ENCODE measurements around the gene MCUB. TPM values are rescaled to one million over a fixed set of nuclear protein-coding genes. Genes with fewer than 3 reads are reported as not detected.
"Not testable (repeated sequence)": the region's sequence is repeated elsewhere in the genome, so short reads cannot be mapped to it uniquely, and the experiment has no call there.

Gene MCUB
- total RNA-seq (10.7 TPM), polyA plus RNA-seq (ENCODE audit: insufficient read depth in 1 of 8, insufficient read length in 8 of 8, low replicate concordance in 1 of 8) (10 to 100 TPM in 1 of 8 donors, 1 to 10 TPM in 7; 7.4 to 10.8 (median 8.9) TPM)
- long read RNA-seq, donor 1, partial matches to known transcripts = 0 of 3 reads
- long read RNA-seq, donor 1, other reads (novel, unspliced or antisense) = 0 of 3 reads
- long read RNA-seq, donor 2, partial matches to known transcripts = 0 of 3 reads
- long read RNA-seq, donor 2, other reads (novel, unspliced or antisense) = 0 of 3 reads
- long read RNA-seq, donor 3, transcript MCUB-201 (8 exons, 2,278 nt) = major isoform, 6 of 7 reads
- long read RNA-seq, donor 3, partial matches to known transcripts = 0 of 7 reads
- long read RNA-seq, donor 3, other reads (novel, unspliced or antisense) = 0 of 7 reads
- long read RNA-seq, donor 4, partial matches to known transcripts = 0 of 6 reads
- long read RNA-seq, donor 4, other reads (novel, unspliced or antisense) = 0 of 6 reads
- long read RNA-seq, donor 5, transcript MCUB-201 (8 exons, 2,278 nt) = major isoform, 9 of 40 reads
- long read RNA-seq, donor 5, partial matches to known transcripts = 30 of 40 reads
- long read RNA-seq, donor 5, other reads (novel, unspliced or antisense) = 0 of 40 reads
- long read RNA-seq, donor 6, transcript MCUB-201 (8 exons, 2,278 nt) = major isoform, 13 of 23 reads
- long read RNA-seq, donor 6, partial matches to known transcripts = 0 of 23 reads
- long read RNA-seq, donor 6, other reads (novel, unspliced or antisense) = 10 of 23 reads
- long read RNA-seq, donor 7, transcript MCUB-201 (8 exons, 2,278 nt) = major isoform, 8 of 10 reads
- long read RNA-seq, donor 7, partial matches to known transcripts = 0 of 10 reads
- long read RNA-seq, donor 7, other reads (novel, unspliced or antisense) = 0 of 10 reads
- long read RNA-seq, donor 8, partial matches to known transcripts = 0 of 3 reads
- long read RNA-seq, donor 8, other reads (novel, unspliced or antisense) = 0 of 3 reads
- long read RNA-seq, donor 9, partial matches to known transcripts = 0 of 3 reads
- long read RNA-seq, donor 9, other reads (novel, unspliced or antisense) = 0 of 3 reads
- long read RNA-seq, donor 10, partial matches to known transcripts = 0 of 13 reads
- long read RNA-seq, donor 10, other reads (novel, unspliced or antisense) = 9 of 13 reads
- long read RNA-seq, donor 11, transcript MCUB-201 (8 exons, 2,278 nt) = major isoform, 7 of 7 reads
- long read RNA-seq, donor 11, partial matches to known transcripts = 0 of 7 reads
- long read RNA-seq, donor 11, other reads (novel, unspliced or antisense) = 0 of 7 reads

DNA sequence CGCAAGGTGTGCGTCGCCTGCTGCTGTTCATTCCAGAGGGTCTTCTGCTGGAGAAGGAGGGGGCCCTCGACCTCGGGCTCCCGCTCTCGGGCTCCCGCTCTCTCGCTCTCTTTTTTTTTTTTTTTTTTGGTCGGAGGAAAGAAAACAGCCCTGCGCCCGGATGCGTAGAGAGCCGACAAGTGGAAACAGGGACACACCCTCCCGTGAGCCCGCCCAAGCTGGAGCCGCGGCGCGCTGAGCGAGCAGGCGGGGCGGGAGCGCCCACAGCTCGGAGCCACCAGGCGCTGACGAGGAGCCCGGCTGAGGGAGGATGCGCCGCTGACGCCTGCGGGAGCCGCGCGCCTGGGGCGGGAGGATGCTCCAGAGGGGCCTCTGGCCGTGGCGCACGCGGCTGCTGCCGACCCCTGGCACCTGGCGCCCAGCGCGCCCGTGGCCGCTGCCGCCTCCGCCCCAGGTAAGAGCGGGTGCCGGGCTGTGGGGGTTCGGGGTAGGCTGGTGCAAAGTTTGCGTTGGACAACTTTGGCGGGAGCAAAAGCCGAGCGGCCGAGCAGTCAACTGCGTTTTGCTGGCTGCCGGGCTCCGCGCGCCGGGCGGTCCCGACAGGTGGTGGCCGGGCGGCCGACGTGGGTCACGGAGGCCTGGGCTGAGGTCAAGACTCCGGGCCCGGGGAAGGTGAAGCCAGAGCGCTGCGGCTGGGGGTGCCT lies at the start of gene MCUB:
MCUB (plus strand) TSS at position 264 of the 704 bp plus-strand sequence; CDS start at position 356, 92 bp downstream.
- Histone ChIP-seq H3K9me3 (replicated peaks; ENCODE audit: control insufficient read depth, low read depth, low read length) (no peaks in the 10 kb centered on the region), H3K4me3 (ENCODE audit: low read length) (peak within 1 kb of the TSS; percentile 51), H3K27me3 (ENCODE audit: control insufficient read depth, insufficient read depth, low read length) (no peaks in the 10 kb centered on the region), H3K27ac (ENCODE audit: low read length) (peak within 1 kb of the TSS; percentile 92), H3K36me3 (ENCODE audit: control insufficient read depth, insufficient read depth, low read length) (no peaks in the 10 kb centered on the region), H3K4me1 (ENCODE audit: control insufficient read depth, insufficient read depth, low read length) (peaks cover 5% of the 10 kb centered on the region)
- peak; percentile 95 for DNase-seq
- under 1% methylated on average over 69 of the region's 73 CpGs for WGBS (ENCODE audit: insufficient coverage)

DNA sequence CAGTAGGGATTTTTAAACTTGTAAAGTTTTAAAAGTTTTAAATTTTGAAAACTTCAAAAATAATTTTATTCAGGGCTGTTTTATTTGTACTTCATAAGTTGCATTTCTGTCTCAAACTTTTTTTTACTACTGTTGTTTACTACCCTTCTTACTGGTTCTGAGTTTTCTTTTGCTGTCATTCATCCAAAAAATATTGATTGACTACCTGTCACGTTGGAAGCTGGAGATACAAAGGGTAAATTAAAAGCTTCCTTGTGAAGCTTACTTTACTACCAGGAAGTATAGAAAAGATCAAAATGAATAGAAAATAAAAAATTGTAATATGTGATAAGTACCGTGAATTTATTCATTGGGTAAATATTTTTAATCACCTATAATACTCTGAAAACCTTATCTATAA lies 49.4 kb upstream of the MCUB start:
- peaks cover 26% of the 10 kb centered on the region for H3K36me3 ChIP-seq (ENCODE audit: control insufficient read depth, insufficient read depth, low read length)
- DNase-seq = no peak
- WGBS (ENCODE audit: insufficient coverage) = no CpG with 5 or more reads among the region's 2 CpGs

DNA sequence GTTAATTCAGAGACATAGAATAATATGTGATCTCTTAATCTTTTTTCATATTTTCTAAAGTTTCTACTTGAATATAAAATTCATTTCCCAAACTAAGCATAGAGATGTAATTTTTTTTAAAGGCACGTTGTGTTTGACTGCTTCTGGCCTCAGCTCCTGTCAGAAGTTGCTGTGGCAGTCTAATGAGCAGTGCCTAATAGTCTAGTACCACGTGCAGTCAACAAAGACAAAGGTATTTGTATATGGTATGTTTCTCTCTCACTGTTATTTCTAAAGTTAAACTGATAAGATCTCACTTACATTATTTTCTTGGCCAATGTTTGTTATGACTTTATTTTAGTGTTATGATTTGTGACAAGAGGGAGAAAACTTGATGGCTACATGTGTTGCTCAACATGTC lies 48.6 kb upstream of the MCUB start:
- H3K36me3 ChIP-seq (ENCODE audit: control insufficient read depth, insufficient read depth, low read length) = peaks cover 23% of the 10 kb centered on the region
- WGBS (ENCODE audit: insufficient coverage) = no CpG with 5 or more reads among the region's 2 CpGs
- no peak overlapping the region for H3K4me3 ChIP-seq (ENCODE audit: low read length)

More for the DNA sequence above, 49.4 kb upstream of the MCUB start:
- H3K4me1 ChIP-seq (ENCODE audit: control insufficient read depth, insufficient read depth, low read length) = no peaks in the 10 kb centered on the region
- H3K4me3 ChIP-seq (ENCODE audit: low read length) = no peak overlapping the region
- H3K27me3 ChIP-seq (ENCODE audit: control insufficient read depth, insufficient read depth, low read length) = no peaks in the 10 kb centered on the region
- H3K9me3 ChIP-seq (replicated peaks; ENCODE audit: control insufficient read depth, low read depth, low read length) = no peaks in the 10 kb centered on the region
- no peak overlapping the region for H3K27ac ChIP-seq (ENCODE audit: low read length)

DNA sequence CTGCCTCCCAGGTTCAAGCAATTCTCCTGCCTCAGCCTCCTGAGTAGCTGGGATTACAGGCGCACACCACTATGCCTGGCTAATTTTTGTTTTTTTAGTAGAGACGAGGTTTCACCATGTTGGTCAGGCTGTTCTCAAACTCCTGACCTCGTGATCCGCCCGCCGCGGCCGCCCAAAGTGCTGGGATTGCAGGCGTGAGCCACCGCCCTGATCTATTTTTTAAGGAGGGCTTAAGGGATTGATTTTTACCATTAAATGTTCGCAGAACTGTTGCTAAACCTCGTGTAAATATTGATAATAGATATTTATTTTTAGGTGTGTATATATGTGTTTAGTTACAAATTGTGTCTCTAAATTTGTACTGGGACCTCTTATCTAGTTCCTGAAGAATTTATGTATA lies 46.7 kb upstream of the MCUB start:
- H3K36me3 ChIP-seq (ENCODE audit: control insufficient read depth, insufficient read depth, low read length) = peaks cover 17% of the 10 kb centered on the region
- DNase-seq; H3K4me3 ChIP-seq (ENCODE audit: low read length); H3K27ac ChIP-seq (ENCODE audit: low read length); H3K27me3 ChIP-seq (ENCODE audit: control insufficient read depth, insufficient read depth, low read length); H3K4me1 ChIP-seq (ENCODE audit: control insufficient read depth, insufficient read depth, low read length); H3K9me3 ChIP-seq (replicated peaks; ENCODE audit: control insufficient read depth, low read depth, low read length): not testable (repeated sequence)
- 98% methylated on average over 9 of the region's 12 CpGs for WGBS (ENCODE audit: insufficient coverage)

More for the DNA sequence above, 48.6 kb upstream of the MCUB start:
- Histone ChIP-seq H3K9me3 (replicated peaks; ENCODE audit: control insufficient read depth, low read depth, low read length) (no peaks in the 10 kb centered on the region), H3K4me1 (ENCODE audit: control insufficient read depth, insufficient read depth, low read length) (no peaks in the 10 kb centered on the region), H3K27ac (ENCODE audit: low read length) (no peak overlapping the region), H3K27me3 (ENCODE audit: control insufficient read depth, insufficient read depth, low read length) (no peaks in the 10 kb centered on the region)
- no peak for DNase-seq

- H3K4me1 ChIP-seq (ENCODE audit: control insufficient read depth, insufficient read depth, low read length) = no peaks in the 10 kb centered on the region
- H3K4me3 ChIP-seq (ENCODE audit: low read length) = no peak overlapping the region
- H3K36me3 ChIP-seq (ENCODE audit: control insufficient read depth, insufficient read depth, low read length) = peaks cover 32% of the 10 kb centered on the region
- H3K9me3 ChIP-seq (replicated peaks; ENCODE audit: control insufficient read depth, low read depth, low read length) = peaks cover 3% of the 10 kb centered on the region
- H3K27me3 ChIP-seq (ENCODE audit: control insufficient read depth, insufficient read depth, low read length) = no peaks in the 10 kb centered on the region
- no peak overlapping the region for H3K27ac ChIP-seq (ENCODE audit: low read length)
- no peak for DNase-seq
These were observed 27.9 kb upstream of the MCUB start for GRCh38 chr4:109532182-109532581.

GRCh38 chr4:109545401-109545800 lies 14.6 kb upstream of the MCUB start:
- Histone ChIP-seq H3K9me3 (replicated peaks; ENCODE audit: control insufficient read depth, low read depth, low read length) (no peaks in the 10 kb centered on the region), H3K27ac (ENCODE audit: low read length) (no peak overlapping the region), H3K36me3 (ENCODE audit: control insufficient read depth, insufficient read depth, low read length) (peaks cover 15% of the 10 kb centered on the region), H3K4me1 (ENCODE audit: control insufficient read depth, insufficient read depth, low read length) (no peaks in the 10 kb centered on the region), H3K27me3 (ENCODE audit: control insufficient read depth, insufficient read depth, low read length) (no peaks in the 10 kb centered on the region), H3K4me3 (ENCODE audit: low read length) (no peak overlapping the region)
- no peak for DNase-seq
- WGBS (ENCODE audit: insufficient coverage) = no CpG with 5 or more reads among the region's 1 CpG

- Histone ChIP-seq H3K27ac (ENCODE audit: low read length) (no peak overlapping the region), H3K4me3 (ENCODE audit: low read length) (no peak overlapping the region), H3K9me3 (replicated peaks; ENCODE audit: control insufficient read depth, low read depth, low read length) (no peaks in the 10 kb centered on the region), H3K27me3 (ENCODE audit: control insufficient read depth, insufficient read depth, low read length) (no peaks in the 10 kb centered on the region), H3K4me1 (ENCODE audit: control insufficient read depth, insufficient read depth, low read length) (no peaks in the 10 kb centered on the region), H3K36me3 (ENCODE audit: control insufficient read depth, insufficient read depth, low read length) (peaks cover 9% of the 10 kb centered on the region)
- WGBS (ENCODE audit: insufficient coverage) = 74% methylated on average over 3 of the region's 5 CpGs
- DNase-seq = no peak
These were observed 12.7 kb upstream of the MCUB start for GRCh38 chr4:109547394-109547793.

DNA sequence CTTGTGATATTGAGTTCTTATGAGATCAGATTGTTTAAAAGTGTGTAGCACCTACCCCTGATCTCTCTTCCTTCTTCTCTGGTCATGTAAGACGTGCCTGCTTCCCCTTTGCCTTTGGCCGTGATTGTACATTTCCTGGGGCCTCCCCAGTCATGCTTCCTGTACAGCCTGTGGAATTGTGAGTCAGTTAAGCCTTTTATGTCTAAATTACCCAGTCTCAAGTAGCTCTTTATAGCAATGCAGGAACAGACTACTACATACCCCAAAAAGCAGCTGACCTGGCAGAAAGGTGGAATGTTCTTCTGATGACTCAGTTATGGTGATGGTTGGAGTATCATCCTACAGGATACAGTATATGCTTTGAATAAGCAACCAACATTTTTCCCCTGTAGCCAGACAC lies 11.4 kb upstream of the MCUB start:
- Histone ChIP-seq H3K4me3 (ENCODE audit: low read length) (no peak overlapping the region), H3K27me3 (ENCODE audit: control insufficient read depth, insufficient read depth, low read length) (no peaks in the 10 kb centered on the region), H3K27ac (ENCODE audit: low read length) (no peak overlapping the region), H3K4me1 (ENCODE audit: control insufficient read depth, insufficient read depth, low read length) (no peaks in the 10 kb centered on the region), H3K9me3 (replicated peaks; ENCODE audit: control insufficient read depth, low read depth, low read length) (no peaks in the 10 kb centered on the region), H3K36me3 (ENCODE audit: control insufficient read depth, insufficient read depth, low read length) (peaks cover 6% of the 10 kb centered on the region)
- DNase-seq = peak; percentile 38
- no CpG with 5 or more reads among the region's 2 CpGs for WGBS (ENCODE audit: insufficient coverage)

GRCh38 chr4:109552237-109552636 lies 7.8 kb upstream of the MCUB start:
- no peak for DNase-seq
- H3K9me3 ChIP-seq (replicated peaks; ENCODE audit: control insufficient read depth, low read depth, low read length) = no peaks in the 10 kb centered on the region
- H3K27ac ChIP-seq (ENCODE audit: low read length) = no peak overlapping the region
- H3K4me3 ChIP-seq (ENCODE audit: low read length) = no peak overlapping the region
- H3K36me3 ChIP-seq (ENCODE audit: control insufficient read depth, insufficient read depth, low read length) = no peaks in the 10 kb centered on the region
- no peaks in the 10 kb centered on the region for H3K27me3 ChIP-seq (ENCODE audit: control insufficient read depth, insufficient read depth, low read length)
- H3K4me1 ChIP-seq (ENCODE audit: control insufficient read depth, insufficient read depth, low read length) = no peaks in the 10 kb centered on the region
- WGBS (ENCODE audit: insufficient coverage) = 100% methylated on average over 5 of the region's 6 CpGs

Measured in muscle of leg (tissue), 16 donors.